ENCODE results near the gene SLC1A2.

SLC1A2 gene

DNA sequence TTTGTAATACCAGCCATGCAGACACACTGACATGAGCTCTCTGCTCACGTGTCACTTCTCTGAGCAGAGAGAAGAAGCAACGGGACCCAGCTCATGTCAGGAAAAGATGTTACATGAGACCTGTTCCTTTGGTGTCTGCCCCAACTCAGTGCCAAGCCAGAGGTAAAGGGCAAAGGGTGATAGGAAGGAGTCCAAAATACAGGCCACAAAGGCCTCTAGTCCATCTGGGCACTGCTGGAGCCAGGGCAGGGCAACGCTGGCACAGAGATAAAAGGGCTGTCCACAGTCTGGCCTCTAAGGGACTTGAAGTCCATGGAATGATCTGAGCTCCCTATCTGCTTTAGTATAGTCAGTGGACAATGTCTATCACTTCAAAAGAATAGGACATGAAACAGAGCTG is 79.3 kb downstream of the SLC1A2 start:
- Histone ChIP-seq H3K4me3 (ENCODE audit: low read depth, low read length) (no peak overlapping the region), H3K36me3 (replicated peaks) (no peaks in the 10 kb centered on the region), H3K27ac (no peak overlapping the region), H3K27me3 (replicated peaks) (no peaks in the 10 kb centered on the region)
- in situ Hi-C loops (cut with HindIII; ENCODE audit: low pct_ligation_motif_present, low sequenced_read_pairs), result no loop called here
- TF ChIP-seq, protein P1, sequence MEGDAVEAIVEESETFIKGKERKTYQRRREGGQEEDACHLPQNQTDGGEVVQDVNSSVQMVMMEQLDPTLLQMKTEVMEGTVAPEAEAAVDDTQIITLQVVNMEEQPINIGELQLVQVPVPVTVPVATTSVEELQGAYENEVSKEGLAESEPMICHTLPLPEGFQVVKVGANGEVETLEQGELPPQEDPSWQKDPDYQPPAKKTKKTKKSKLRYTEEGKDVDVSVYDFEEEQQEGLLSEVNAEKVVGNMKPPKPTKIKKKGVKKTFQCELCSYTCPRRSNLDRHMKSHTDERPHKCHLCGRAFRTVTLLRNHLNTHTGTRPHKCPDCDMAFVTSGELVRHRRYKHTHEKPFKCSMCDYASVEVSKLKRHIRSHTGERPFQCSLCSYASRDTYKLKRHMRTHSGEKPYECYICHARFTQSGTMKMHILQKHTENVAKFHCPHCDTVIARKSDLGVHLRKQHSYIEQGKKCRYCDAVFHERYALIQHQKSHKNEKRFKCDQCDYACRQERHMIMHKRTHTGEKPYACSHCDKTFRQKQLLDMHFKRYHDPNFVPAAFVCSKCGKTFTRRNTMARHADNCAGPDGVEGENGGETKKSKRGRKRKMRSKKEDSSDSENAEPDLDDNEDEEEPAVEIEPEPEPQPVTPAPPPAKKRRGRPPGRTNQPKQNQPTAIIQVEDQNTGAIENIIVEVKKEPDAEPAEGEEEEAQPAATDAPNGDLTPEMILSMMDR (IDR thresholded peaks at IDR 0.05; ENCODE audit: low read depth, low read length, missing control alignments), result no peak
- DNase-seq, result no peak

DNA sequence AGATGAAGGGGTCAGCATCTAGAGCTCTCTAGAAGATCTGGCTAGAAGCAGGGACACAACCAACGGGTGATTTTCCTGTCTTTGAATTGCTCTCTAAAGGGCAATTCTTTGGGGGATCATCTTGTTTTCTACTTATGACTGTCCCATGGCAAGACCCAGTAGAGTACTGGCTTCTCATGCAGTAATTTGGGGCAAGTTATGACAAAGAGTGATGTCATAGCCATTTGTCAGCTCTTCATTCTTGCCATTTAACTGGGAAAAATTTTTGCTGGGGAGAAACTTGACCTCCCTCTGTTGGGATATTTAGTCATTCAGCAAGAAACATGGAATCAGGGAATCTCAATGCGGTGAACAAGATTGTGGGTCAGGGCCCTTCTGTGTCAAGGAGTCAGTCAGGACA is 80.4 kb downstream of the SLC1A2 start:
- no peak for DNase-seq
- H3K4me3 ChIP-seq (ENCODE audit: low read depth, low read length), result no peak overlapping the region
- no peak overlapping the region for H3K27ac ChIP-seq
- no peaks in the 10 kb centered on the region for H3K36me3 ChIP-seq (replicated peaks)
- TF ChIP-seq, protein P1 (IDR thresholded peaks at IDR 0.05; ENCODE audit: low read depth, low read length, missing control alignments), result no peak
- in situ Hi-C loops (cut with HindIII; ENCODE audit: low pct_ligation_motif_present, low sequenced_read_pairs), result no loop called here
- no peaks in the 10 kb centered on the region for H3K27me3 ChIP-seq (replicated peaks)

DNA sequence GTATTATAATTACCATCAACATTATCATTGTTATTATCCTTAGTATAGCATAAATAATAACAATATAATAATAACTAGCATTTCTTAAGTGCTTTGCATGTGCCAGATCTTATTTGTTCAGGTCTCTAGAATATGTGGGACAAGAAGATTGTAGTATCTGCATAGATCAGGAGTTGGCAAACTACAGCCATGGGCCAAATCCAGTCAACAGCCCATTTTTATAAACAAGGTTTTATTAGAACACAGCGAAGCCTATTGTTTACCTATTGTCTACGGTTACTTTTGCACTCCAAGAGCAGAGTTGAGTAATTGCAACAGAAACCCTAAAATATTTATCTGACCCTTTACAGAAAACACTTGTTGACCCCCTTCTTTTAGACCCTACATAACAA is 81.4 kb downstream of the SLC1A2 start:
- H3K27me3 ChIP-seq (replicated peaks), result no peaks in the 10 kb centered on the region
- no peak overlapping the region for H3K4me3 ChIP-seq (ENCODE audit: low read depth, low read length)
- in situ Hi-C loops (cut with HindIII; ENCODE audit: low pct_ligation_motif_present, low sequenced_read_pairs), result no loop called here
- TF ChIP-seq, protein P1 (IDR thresholded peaks at IDR 0.05; ENCODE audit: low read depth, low read length, missing control alignments), result no peak
- H3K36me3 ChIP-seq (replicated peaks), result no peaks in the 10 kb centered on the region
- DNase-seq, result no peak
- peak overlapping the region; percentile 99 for H3K27ac ChIP-seq

DNA sequence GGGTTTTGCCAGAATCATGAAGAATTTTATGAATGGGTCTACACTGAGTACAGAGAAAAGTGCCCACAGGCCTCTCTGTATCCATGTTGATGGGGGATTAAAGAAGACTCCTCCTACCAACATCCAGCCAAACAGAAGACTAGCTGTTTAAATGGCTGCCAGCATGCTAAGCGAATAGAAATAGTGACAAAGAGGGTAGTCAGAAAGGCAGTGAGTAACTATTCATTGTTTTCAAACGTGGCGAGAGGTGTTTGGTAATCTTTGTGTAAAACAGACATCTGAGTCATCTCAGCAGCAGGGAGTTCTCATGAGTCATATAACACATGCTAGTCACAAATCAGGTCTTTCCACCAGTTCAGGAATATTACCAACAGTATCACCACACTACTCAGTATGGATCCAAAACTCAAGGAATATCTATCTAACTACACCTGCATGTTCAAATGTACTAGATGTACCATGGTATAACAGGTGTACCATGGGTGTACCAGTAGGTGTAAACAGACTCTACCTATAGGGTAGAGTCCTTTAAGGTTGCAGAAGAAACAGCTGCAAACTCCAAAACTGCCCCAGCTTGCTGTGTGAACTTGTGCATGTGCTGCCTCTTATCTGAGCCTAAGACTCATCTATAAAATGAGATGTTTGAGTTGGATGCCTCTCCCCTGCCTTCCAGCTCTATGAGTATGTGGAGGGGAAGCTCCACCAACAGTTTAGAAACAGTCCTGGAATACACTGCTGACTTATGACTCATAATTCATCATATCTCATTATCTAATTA is 82.0 kb downstream of the SLC1A2 start:
- TF ChIP-seq, protein P1 (IDR thresholded peaks at IDR 0.05; ENCODE audit: low read depth, low read length, missing control alignments), result no peak
- H3K36me3 ChIP-seq (replicated peaks), result no peaks in the 10 kb centered on the region
- H3K27ac ChIP-seq, result peak overlapping the region; percentile 99
- peak; percentile 98 for DNase-seq
- H3K27me3 ChIP-seq (replicated peaks), result no peaks in the 10 kb centered on the region
- no peak overlapping the region for H3K4me3 ChIP-seq (ENCODE audit: low read depth, low read length)
- in situ Hi-C loops (cut with HindIII; ENCODE audit: low pct_ligation_motif_present, low sequenced_read_pairs), result no loop called here

DNA sequence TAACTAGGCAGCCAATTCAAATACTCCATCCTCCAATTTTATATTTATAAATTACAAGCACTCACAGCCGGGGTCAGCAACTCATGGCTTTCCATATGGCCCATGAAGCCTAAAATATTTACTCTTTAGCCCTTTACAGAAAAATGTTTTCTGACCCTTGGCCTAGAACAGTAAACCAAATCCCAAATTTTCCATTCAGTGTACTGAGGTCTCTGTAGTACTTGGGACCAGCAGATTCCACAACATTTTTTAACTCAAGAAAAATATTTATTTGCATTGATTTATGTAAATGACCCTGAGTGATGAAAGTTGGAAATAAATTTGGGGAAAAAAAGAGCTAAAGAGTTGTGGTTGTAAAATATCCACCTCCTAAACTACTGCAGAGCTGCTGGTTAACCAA is 82.6 kb downstream of the SLC1A2 start:
- in situ Hi-C loops (cut with HindIII; ENCODE audit: low pct_ligation_motif_present, low sequenced_read_pairs), result no loop called here

More for the DNA sequence above, 82.6 kb downstream of the SLC1A2 start:
- H3K4me3 ChIP-seq (ENCODE audit: low read depth, low read length), result no peak overlapping the region
- H3K36me3 ChIP-seq (replicated peaks), result no peaks in the 10 kb centered on the region
- H3K27me3 ChIP-seq (replicated peaks), result no peaks in the 10 kb centered on the region
- peak overlapping the region; percentile 99 for H3K27ac ChIP-seq
- DNase-seq, result no peak
- TF ChIP-seq, protein P1 (IDR thresholded peaks at IDR 0.05; ENCODE audit: low read depth, low read length, missing control alignments), result no peak
